Right lobe of liver (tissue), 4 donors: ENCODE data around the gene FER1L5.

Source experiments
- POLR2A ChIP-seq: fragments of 450-650 bp; IDR thresholded peaks from one replicate; pipeline ENCODE4 v1.6.1; 2017; ENCODE audit warnings: antibody characterized with exemption, mild to moderate bottlenecking
- TF ChIP-seq, protein P1 (sequence below), 4 donors: fragments of 200-600 bp in 3 of 4; fragments of 450-650 bp in 1 of 4; IDR thresholded peaks; one replicate each; pipeline versions ENCODE4 v1.5.1 to v1.8.0; 2016 to 2022; ENCODE audit warnings: antibody characterized with exemption in 4 of 4, mild to moderate bottlenecking in 2 of 4
- donor health status: DM: no; HTN: no; CAD: no.
- donor health status: DM: no; HTN: no; CAD: no.
- donor health status: DM: no; HTN: yes; CAD: no.

DNA sequence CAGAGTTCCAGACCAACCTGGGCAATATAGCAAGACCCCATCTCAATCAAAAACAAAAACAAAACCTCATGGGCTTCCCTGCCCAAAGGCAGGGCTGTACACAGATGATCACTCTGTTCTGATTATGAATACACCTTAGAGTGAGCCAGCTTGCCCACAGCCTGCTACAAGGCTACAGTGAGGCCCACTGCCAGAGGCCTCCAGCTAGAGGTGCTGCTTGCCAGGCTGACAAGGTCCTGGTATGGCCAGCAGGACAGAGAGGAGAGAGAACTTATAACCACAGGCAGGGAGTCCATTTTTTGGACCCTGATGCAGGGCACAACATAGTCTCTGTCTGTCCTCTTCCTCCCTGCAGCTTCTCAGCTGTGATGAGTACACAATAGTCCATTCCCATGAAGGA lies 46.0 kb upstream of the FER1L5 start:
- TF ChIP-seq, protein P1, sequence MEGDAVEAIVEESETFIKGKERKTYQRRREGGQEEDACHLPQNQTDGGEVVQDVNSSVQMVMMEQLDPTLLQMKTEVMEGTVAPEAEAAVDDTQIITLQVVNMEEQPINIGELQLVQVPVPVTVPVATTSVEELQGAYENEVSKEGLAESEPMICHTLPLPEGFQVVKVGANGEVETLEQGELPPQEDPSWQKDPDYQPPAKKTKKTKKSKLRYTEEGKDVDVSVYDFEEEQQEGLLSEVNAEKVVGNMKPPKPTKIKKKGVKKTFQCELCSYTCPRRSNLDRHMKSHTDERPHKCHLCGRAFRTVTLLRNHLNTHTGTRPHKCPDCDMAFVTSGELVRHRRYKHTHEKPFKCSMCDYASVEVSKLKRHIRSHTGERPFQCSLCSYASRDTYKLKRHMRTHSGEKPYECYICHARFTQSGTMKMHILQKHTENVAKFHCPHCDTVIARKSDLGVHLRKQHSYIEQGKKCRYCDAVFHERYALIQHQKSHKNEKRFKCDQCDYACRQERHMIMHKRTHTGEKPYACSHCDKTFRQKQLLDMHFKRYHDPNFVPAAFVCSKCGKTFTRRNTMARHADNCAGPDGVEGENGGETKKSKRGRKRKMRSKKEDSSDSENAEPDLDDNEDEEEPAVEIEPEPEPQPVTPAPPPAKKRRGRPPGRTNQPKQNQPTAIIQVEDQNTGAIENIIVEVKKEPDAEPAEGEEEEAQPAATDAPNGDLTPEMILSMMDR (IDR thresholded peaks at IDR 0.05), result no peak
- no peak for TF ChIP-seq POLR2A
